ACHN (cell line): ENCODE data around the gene ZNF267.
"Not testable (repeated sequence)": the region's sequence is repeated elsewhere in the genome, so short reads cannot be mapped to it uniquely, and the experiment has no call there.

Source experiments
- DNase-seq: peaks from one replicate; pipeline ENCODE4 v3.0.0-alpha.2; 2015
- in situ Hi-C: cut with HindIII; loops from 2 replicates; pipeline ENCODE4 v1.10.0; 2017; ENCODE audit warnings: low sequenced_read_pairs, low pct_ligation_motif_present, low pct_unique_long_range_greater_than_20kb

ZNF267 gene

DNA sequence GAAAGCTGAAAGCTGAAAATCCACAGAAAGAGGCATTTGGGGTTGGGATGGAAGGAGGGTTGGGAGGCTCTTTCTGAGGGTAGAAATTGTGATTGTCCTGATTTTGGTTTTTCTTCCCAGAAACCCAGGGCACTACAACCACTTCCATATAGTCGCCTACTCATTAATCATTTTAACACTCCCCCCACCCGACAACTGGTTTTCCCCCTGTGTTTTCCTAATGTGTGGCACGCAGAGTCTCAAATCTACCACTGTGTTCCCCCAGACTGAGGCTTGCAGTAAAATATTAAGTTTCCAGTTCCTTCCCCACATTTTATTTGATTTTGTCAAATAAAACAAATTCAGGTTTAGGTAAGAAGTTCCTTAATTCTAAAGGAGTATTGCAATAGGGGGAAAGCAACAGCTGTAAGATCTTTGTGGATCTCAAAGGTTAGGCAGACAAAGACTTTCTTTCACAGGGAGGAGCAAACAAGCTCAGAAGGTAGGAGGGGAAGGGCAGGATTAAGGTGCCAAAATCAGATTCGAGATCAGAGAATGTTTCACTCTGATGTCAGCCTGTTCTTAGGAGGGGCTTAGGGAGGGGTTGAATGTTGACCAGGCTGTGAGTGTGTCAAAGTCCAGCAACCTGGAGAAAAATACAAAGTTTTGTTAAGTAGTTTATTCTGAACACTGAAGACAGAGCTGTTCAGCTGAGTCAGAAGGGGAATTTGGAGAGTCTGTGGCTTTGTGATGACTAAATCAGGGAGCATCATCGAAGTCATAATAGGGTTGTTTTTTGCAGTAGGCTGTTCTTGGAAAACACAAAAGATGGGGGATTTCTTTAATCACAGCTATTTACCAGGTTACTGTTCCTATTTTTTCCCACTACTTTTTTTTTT, 3.6 kb downstream of the ZNF267 start:
- peak; percentile 87 for DNase-seq
- in situ Hi-C loops = no loop called here

- in situ Hi-C loops = no loop called here
- DNase-seq = no peak
Observed at GRCh38 chr16:31877876-31878642, 4.5 kb downstream of the ZNF267 start.

DNA sequence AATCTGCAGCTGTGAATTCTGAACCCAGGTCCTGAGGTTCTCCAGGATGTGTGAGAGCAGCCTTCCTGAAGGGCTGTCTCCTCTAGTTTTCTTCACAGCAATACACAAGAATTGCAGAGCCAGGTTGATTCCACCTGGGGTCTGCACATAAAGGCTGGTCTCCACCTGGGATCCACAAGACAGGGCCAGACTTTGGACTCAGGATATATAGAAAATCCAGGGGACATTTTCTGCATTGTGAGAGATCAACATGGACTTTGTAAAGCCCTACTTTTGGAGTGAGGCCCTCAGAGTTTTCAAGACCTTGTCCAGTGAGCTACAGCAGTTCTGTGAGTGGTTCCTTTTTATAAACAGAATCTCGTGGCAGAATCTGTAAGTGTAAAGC, 6.3 kb downstream of the ZNF267 start:
- in situ Hi-C loops = no loop called here
- no peak for DNase-seq

DNA sequence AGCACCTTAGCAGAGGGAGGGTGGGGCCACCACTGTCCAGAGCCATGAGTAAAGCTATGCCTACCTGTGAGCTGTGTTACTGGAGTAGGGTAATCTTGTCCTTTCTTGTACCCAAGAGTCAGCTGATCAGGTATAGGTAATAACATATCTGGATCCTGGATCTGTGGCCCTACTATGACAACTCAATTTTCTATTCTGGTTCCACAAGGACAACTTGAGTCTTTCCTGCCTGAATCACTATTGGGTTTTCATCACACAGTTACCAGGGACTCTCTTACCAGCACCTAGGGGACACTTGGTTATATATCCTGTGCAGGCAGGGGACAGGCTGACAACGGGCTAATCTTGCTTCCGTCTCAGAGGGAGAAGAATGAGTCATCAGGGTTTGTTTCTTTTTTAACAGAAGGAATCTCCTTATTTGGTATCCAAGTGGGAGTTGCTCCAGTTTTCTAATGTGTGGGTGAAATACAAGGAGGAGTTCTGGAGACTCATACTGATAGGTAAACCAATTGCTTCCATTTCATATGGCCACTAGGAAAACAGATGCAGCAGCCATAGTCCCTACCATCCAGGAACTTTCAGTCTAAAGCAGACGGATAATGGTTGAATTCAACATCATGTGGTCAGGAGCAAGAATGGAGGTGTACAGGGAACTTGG, 6.8 kb downstream of the ZNF267 start:
- peak; percentile 70 for DNase-seq
- in situ Hi-C loops = no loop called here

- in situ Hi-C loops = no loop called here
- DNase-seq = no peak
Observed at GRCh38 chr16:31886227-31886626, 12.6 kb downstream of the ZNF267 start.

DNA sequence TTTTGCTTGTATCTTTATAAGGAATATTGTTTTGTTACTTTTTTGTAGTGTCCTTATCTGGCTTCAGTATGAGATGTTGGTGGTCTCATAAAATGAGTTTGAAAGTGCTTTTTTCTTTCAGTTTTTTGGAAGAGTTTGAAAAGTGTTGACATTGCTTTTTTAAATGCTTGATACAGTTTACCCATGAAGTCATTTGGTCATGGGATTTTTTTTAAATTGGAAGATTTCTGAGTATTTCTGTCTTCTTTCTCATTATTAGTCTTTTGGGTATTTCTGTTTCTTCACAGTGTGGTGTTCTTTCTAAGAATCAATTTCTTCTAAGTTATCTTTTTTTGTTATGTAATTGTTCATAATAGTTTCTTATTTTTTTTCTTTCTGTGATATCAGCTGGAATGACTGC, 15.1 kb downstream of the ZNF267 start:
- no peak for DNase-seq
- in situ Hi-C loops = no loop called here

GRCh38 chr16:31892111-31892510, 18.5 kb downstream of the ZNF267 start:
- in situ Hi-C loops, DNase-seq: not testable (repeated sequence)

GRCh38 chr16:31893824-31894223, 20.2 kb downstream of the ZNF267 start:
- no peak for DNase-seq
- in situ Hi-C loops = no loop called here

- no peak for DNase-seq
- in situ Hi-C loops = no loop called here
Observed at GRCh38 chr16:31897283-31897682, 23.7 kb downstream of the ZNF267 start.

DNA sequence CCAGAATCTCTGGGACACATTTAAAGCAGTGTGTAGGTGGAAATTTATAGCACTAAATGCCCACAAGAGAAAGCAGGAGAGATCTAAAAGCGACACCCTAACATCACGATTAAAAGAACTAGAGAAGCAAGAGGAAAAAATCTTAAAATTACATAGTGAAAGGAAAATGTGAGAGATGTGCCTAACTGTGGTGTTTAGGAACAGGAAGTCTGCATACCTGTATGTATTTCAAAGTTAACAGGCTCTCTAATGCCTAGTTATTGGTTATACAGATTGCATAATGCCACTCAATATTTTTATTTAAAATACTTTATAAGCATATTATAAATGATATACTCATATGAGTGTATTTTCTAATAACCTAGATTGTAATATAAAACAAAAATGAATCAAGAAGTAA, 25.9 kb downstream of the ZNF267 start:
- no peak for DNase-seq
- in situ Hi-C loops = no loop called here

GRCh38 chr16:31904571-31904970, 31.0 kb downstream of the ZNF267 start:
- DNase-seq, in situ Hi-C loops: not testable (repeated sequence)

DNA sequence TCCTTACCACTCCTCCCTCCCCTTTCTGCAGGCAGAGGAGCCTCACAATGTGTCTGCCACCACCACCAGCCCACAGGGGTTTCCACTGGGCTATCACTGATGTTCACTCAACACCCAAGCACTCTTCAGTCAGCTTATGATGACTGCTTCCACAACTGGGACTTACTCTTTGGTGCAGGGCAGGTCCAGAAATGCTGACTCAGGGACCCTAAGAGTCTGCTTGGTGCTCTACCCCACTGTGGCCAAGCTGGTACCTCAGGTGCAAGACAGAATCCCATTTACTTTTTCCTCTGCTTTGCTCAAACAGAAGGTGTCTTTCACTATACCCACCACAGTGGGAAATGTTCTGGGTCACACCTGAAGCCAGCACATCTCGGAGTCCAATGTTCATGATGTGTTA, 40.1 kb downstream of the ZNF267 start:
- DNase-seq = no peak
- in situ Hi-C loops = no loop called here

- no peak for DNase-seq
- in situ Hi-C loops = no loop called here
Observed at GRCh38 chr16:31916056-31916488, 42.5 kb downstream of the ZNF267 start.

DNA sequence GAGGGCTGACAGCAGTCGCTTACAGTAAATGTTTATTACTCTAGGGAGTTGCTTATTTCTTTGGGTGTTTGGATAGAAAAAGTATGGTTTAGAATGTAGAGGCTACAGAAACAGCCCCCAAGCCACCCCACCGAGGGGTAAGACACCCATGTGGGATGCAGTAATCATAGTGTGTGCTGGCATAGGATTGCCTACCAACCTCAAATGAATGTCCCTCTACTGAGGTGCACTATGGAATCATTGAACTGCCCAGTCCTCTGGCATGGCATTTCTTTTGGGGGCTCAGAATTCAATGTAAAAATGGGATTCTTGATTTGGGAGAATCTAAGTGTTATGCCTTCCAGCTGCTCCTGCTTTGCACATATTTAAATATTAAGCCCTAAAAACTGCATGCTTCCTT, 46.8 kb downstream of the ZNF267 start:
- no peak for DNase-seq
- in situ Hi-C loops = no loop called here

DNA sequence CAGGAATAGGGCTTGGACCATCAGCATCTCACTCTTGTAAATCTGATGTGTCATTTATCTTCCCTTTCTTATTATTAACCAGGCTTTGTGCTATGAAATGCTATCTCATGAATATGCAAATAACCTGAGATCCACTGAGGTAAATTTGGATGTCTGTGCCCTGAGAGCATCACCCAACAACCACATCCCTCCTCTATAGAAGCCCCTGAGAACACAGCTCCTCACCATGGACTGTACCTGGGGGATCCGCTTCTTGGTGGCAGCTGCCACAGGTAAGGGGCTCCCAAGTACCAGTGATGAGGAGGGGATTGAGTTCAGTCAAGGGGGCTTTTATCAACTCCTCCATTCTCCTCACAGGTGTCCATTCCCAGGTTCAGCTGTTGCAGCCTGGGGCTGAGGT, 78.2 kb downstream of the ZNF267 start:
- DNase-seq, in situ Hi-C loops: not testable (repeated sequence)

DNA sequence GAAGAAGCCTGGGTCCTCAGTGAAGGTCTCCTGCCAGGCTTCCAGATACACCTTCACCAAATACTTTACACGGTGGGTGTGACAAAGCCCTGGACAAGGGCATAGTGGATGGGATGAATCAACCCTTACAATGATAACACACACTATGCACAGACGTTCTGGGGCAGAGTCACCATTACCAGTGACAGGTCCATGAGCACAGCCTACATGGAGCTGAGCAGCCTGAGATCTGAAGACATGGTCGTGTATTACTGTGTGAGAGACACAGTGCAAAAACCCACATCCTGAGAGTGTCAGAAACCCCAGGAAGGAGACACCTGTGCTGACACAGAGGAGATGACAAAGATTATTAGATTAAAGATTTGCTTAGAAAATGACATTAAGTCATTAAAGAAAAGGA, 78.6 kb downstream of the ZNF267 start:
- in situ Hi-C loops, DNase-seq: not testable (repeated sequence)

- in situ Hi-C loops = not testable (repeated sequence)
Observed at GRCh38 chr16:31956221-31956620, 82.6 kb downstream of the ZNF267 start.

GRCh38 chr16:31960186-31960910, 86.7 kb downstream of the ZNF267 start:
- in situ Hi-C loops, DNase-seq: not testable (repeated sequence)

More at GRCh38 chr16:31956221-31956620, 82.6 kb downstream of the ZNF267 start:
- DNase-seq = not testable (repeated sequence)
